Uterus (tissue), 4 donors: ENCODE data around the gene TPD52L2. TPM values are rescaled to one million over a fixed set of nuclear protein-coding genes. Genes with fewer than 3 reads are reported as not detected.

Experiments
- DNase-seq, 2 donors: peaks; one replicate each; pipeline ENCODE4 v3.0.0-alpha.2; 2019 to 2020
- H3K27ac ChIP-seq, 2 donors: fragments of 200-600 bp; sonication (generic); 1 replicate in 1 of 2; 2 replicates in 1 of 2; pipeline ENCODE4 v1.5.1; 2016 to 2018
- H3K27me3 ChIP-seq, 2 donors: fragments of 200-600 bp; sonication (generic); one replicate each; pipeline ENCODE4 v1.5.1; 2018 to 2019; ENCODE audit warnings: control low read depth in 1 of 2
- H3K36me3 ChIP-seq, 2 donors: fragments of 200-600 bp; sonication (generic); one replicate each; pipeline ENCODE4 v1.5.1; 2019; ENCODE audit warnings: control low read depth in 1 of 2
- H3K4me1 ChIP-seq, 2 donors: fragments of 200-600 bp; sonication (generic); one replicate each; pipeline ENCODE4 v1.5.1; 2018 to 2019; ENCODE audit warnings: control low read depth in 1 of 2
- H3K4me3 ChIP-seq, 2 donors: fragments of 200-600 bp; sonication (generic); 1 replicate in 1 of 2; 2 replicates in 1 of 2; pipeline ENCODE4 v1.5.1; 2018 to 2019; ENCODE audit warnings: mild to moderate bottlenecking in 1 of 2
- H3K9me3 ChIP-seq, 2 donors: fragments of 200-600 bp; sonication (generic); one replicate each; pipeline ENCODE4 v1.5.1; 2019; ENCODE audit warnings: control low read depth in 1 of 2
- POLR2A ChIP-seq, 2 donors: fragments of 450-650 bp; IDR thresholded peaks; one replicate each; pipeline ENCODE4 v1.6.1; 2016; ENCODE audit warnings: antibody characterized with exemption in 2 of 2, mild to moderate bottlenecking in 1 of 2, moderate library complexity in 1 of 2
- intact Hi-C: fragments of 100-400 bp; cut with DNase I; formaldehyde crosslinking; loops from one replicate; pipeline ENCODE4 v1.15.1; 2023; ENCODE audit warnings: low total_unique reads
- microRNA counts, 2 donors: library from miRNA; unstranded; fragments of <30 nt; microRNA quantifications; one replicate each; lab custom pipeline; 2016 to 2017
- microRNA-seq: library from miRNA; unstranded; fragments of <30 nt; microRNA quantifications from one replicate; pipeline ENCODE4, GENCODE V29; 2016; ENCODE audit warnings: borderline microRNAs expressed, borderline replicate concordance
- small RNA-seq: library from RNA; depleted of rRNA; stranded (forward); fragments of <200 nt; gene quantifications from one replicate; pipeline ENCODE3, GENCODE V24; 2016
- total RNA-seq, 4 donors: library from RNA; depleted of rRNA in 3 of 4; stranded (reverse); fragments of >200 nt in 3 of 4; gene quantifications; one replicate each; pipeline versions ENCODE4 v1.1.0 to v1.2.4, GENCODE V29; 2014 to 2023
- TF ChIP-seq, protein P1 (sequence below), 4 experiments: fragments of 200-600 bp in 2 of 4; fragments of 450-650 bp in 2 of 4; sonication (generic) in 2 of 4; IDR thresholded peaks; one replicate each; pipeline ENCODE4 v1.5.1; 2016 to 2019; ENCODE audit warnings: antibody characterized with exemption in 4 of 4, mild to moderate bottlenecking in 2 of 4, moderate library complexity in 1 of 4
- donor health status: DM: yes; HTN: yes; CAD: no.

The TPD52L2 gene
- total RNA-seq, 4 donors from 2014 or later, result 44.1 to 77.8 (median 62.0) TPM

DNA sequence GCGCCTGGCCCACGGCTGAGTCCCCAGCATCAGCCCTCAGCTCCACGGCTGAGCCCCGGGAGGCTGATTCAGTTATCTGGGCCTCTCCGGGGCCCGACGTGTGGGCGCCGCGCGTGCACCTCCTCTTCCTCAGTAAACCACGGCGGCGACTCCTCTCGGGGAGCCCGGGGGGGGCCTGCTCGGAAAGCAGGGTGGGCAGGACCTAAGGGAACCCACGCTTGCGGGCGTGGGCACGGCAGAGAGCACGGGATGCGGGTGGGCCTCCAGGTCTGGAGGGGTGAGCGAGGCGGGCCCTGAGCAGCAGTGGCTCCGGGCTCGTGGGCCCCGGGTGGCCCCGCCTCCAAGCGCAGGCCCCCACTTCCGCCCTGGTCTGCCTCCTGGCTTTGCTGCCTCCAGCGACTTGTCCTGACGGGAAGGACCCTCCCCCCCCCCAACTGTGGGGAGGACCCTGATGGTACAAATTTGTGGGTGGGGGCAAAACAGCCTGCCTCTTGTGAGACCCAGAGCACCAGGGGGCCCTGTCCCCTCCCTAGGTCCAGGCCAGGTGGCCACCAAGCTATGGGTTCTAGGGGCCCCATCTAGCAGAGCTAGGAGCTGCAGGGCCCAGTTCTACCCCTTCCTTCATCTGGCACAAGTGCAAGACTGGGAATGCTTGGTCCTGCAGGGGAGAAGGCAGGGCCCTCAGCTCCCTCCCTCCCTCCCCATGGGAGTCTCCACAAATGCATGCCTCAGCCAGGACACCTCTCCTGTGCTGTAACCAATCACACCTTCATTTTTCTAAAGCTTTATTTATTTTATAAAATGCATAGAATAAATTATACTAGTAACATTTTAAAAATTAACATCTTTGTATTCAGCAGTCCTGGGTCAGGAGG, 74.2 kb downstream of the TPD52L2 start:
- Histone ChIP-seq H3K9me3 (no peaks in the 10 kb centered on the region), H3K27me3 (no peaks in the 10 kb centered on the region), H3K27ac (no peak overlapping the region), H3K4me1 (no peaks in the 10 kb centered on the region), H3K4me3 (no peak overlapping the region), H3K36me3 (no peaks in the 10 kb centered on the region)
- TF ChIP-seq, protein P1, sequence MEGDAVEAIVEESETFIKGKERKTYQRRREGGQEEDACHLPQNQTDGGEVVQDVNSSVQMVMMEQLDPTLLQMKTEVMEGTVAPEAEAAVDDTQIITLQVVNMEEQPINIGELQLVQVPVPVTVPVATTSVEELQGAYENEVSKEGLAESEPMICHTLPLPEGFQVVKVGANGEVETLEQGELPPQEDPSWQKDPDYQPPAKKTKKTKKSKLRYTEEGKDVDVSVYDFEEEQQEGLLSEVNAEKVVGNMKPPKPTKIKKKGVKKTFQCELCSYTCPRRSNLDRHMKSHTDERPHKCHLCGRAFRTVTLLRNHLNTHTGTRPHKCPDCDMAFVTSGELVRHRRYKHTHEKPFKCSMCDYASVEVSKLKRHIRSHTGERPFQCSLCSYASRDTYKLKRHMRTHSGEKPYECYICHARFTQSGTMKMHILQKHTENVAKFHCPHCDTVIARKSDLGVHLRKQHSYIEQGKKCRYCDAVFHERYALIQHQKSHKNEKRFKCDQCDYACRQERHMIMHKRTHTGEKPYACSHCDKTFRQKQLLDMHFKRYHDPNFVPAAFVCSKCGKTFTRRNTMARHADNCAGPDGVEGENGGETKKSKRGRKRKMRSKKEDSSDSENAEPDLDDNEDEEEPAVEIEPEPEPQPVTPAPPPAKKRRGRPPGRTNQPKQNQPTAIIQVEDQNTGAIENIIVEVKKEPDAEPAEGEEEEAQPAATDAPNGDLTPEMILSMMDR (IDR thresholded peaks at IDR 0.05), result no peak
- no peak for TF ChIP-seq POLR2A (IDR thresholded peaks at IDR 0.05)
- no peak for DNase-seq
- intact Hi-C loops, result no loop called here

DNA sequence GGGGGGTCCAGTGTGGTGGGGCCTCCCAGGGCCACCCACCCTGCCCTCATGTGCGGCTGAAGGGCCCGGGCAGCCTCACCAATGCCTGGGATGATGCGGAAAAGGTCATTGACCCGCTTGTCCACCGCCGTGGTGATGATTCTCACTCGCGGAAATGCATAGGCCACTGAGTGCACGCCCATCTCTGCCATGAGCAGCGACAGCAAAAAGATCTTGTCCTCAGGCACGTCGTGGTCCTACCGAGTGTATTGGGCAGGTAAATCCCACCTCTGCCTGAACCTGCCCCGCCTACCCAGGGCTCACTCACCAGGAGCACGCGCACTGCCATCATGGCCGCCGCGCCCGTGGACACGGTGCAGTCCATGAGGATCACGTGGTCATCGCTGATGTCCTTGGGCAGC, 75.0 kb downstream of the TPD52L2 start:
- Histone ChIP-seq H3K4me1 (no peaks in the 10 kb centered on the region), H3K9me3 (no peaks in the 10 kb centered on the region), H3K36me3 (no peaks in the 10 kb centered on the region), H3K27me3 (no peaks in the 10 kb centered on the region), H3K4me3 (no peak overlapping the region), H3K27ac (no peak overlapping the region)
- TF ChIP-seq, protein P1 (IDR thresholded peaks at IDR 0.05), result no peak
- TF ChIP-seq POLR2A (IDR thresholded peaks at IDR 0.05), result no peak
- intact Hi-C loops, result no loop called here
- DNase-seq, result no peak

- H3K9me3 ChIP-seq, result no peaks in the 10 kb centered on the region
- no peaks in the 10 kb centered on the region for H3K36me3 ChIP-seq
- no peak for DNase-seq
- intact Hi-C loops, result no loop called here
- TF ChIP-seq, protein P1 (IDR thresholded peaks at IDR 0.05), result no peak
- TF ChIP-seq POLR2A (IDR thresholded peaks at IDR 0.05), result no peak
- no peak overlapping the region for H3K27ac ChIP-seq
- H3K4me1 ChIP-seq, result no peaks in the 10 kb centered on the region
- no peaks in the 10 kb centered on the region for H3K27me3 ChIP-seq
- H3K4me3 ChIP-seq, result no peak overlapping the region
Observed at GRCh38 chr20:63940472-63941266, 75.6 kb downstream of the TPD52L2 start.

MicroRNA genes within 50 kb of the gene (microRNA counts, 767-probe panel; counts per million panel counts)
- microRNA hsa-miR-1914-5p (lab: Ali Mortazavi, UCI), result 0 counts per million in 2 donors
- 0 counts per million in 2 donors for microRNA hsa-miR-941 (lab: Ali Mortazavi, UCI)

Small RNA genes within 50 kb of the gene (microRNA-seq; reads per million reads assigned to microRNA genes)
- gene MIR1914 (not detected), gene MIR941-1 (not detected), gene MIR941-2 (not detected), gene MIR941-3 (not detected), gene MIR941-4 (not detected), gene MIR941-5 (not detected)

Small RNA genes within 50 kb of the gene (small RNA-seq; reads per million reads assigned to genes)
- gene MIR941-2, result not detected
- not detected for gene MIR941-4
- not detected for gene MIR941-5
- gene RNU1-134P, result not detected

Other genes starting within 250 kb of the TPD52L2 start
- gene GMEB2, start 238.2 kb upstream of the TPD52L2 start, total RNA-seq, result 10 to 100 TPM in 2 of 4 donors, 1 to 10 TPM in 2; 2.1 to 24.8 (median 11.5) TPM
- 10 to 100 TPM in 3 of 4 donors, 1 to 10 TPM in 1; 9.2 to 30.5 (median 20.9) TPM for gene STMN3, start 211.8 kb upstream of the TPD52L2 start, total RNA-seq
- gene RTEL1, start 207.0 kb upstream of the TPD52L2 start, total RNA-seq, result 10 to 100 TPM; 17.4 to 56.5 (median 26.6) TPM
- gene TNFRSF6B, start 168.6 kb upstream of the TPD52L2 start, total RNA-seq, result 1 to 10 TPM in 1 of 4 donors, under 1 TPM in 1, not detected in 2; 0.83 to 4.1 TPM
- gene ARFRP1, start 157.3 kb upstream of the TPD52L2 start, total RNA-seq, result 10 to 100 TPM; 26.1 to 59.8 (median 33.5) TPM
- gene ZGPAT, start 157.2 kb upstream of the TPD52L2 start, total RNA-seq, result 10 to 100 TPM in 3 of 4 donors, 1 to 10 TPM in 1; 1.5 to 37.9 (median 15.3) TPM
- 10 to 100 TPM in 1 of 4 donors, 1 to 10 TPM in 3; 2.6 to 10.5 (median 8.4) TPM for gene LIME1, start 128.6 kb upstream of the TPD52L2 start, total RNA-seq
- 100 to 1,000 TPM in 1 of 4 donors, 10 to 100 TPM in 3; 10.5 to 120 (median 41.0) TPM for gene SLC2A4RG, start 125.5 kb upstream of the TPD52L2 start, total RNA-seq
- gene ZBTB46, start 34.0 kb upstream of the TPD52L2 start, total RNA-seq, result 10 to 100 TPM in 3 of 4 donors, 1 to 10 TPM in 1; 5.0 to 62.8 (median 38.8) TPM
- not detected for gene ABHD16B, start 3.8 kb upstream of the TPD52L2 start, total RNA-seq
- gene DNAJC5, start 29.9 kb downstream of the TPD52L2 start, total RNA-seq, result 10 to 100 TPM; 10.9 to 39.8 (median 25.6) TPM
- 10 to 100 TPM; 21.8 to 64.6 (median 23.5) TPM for gene UCKL1, start 91.1 kb downstream of the TPD52L2 start, total RNA-seq
- gene ZNF512B, start 104.7 kb downstream of the TPD52L2 start, total RNA-seq, result 10 to 100 TPM in 3 of 4 donors, 1 to 10 TPM in 1; 4.7 to 23.3 (median 17.4) TPM
- gene SAMD10, start 114.4 kb downstream of the TPD52L2 start, total RNA-seq, result 1 to 10 TPM in 2 of 4 donors, under 1 TPM in 1, not detected in 1; 0.83 to 7.6 (median 1.2) TPM
- gene PRPF6, start 115.9 kb downstream of the TPD52L2 start, total RNA-seq, result 10 to 100 TPM; 28.5 to 73.0 (median 69.6) TPM
- gene C20orf204, start 170.9 kb downstream of the TPD52L2 start, total RNA-seq, result 1 to 10 TPM in 2 of 4 donors, under 1 TPM in 1, not detected in 1; 0.26 to 2.9 (median 1.9) TPM
- 100 to 1,000 TPM in 1 of 4 donors, 10 to 100 TPM in 2, 1 to 10 TPM in 1; 6.7 to 116 (median 19.1) TPM for gene SOX18, start 184.4 kb downstream of the TPD52L2 start, total RNA-seq
- 10 to 100 TPM; 21.5 to 75.4 (median 27.2) TPM for gene TCEA2, start 197.9 kb downstream of the TPD52L2 start, total RNA-seq
- 10 to 100 TPM in 1 of 4 donors, 1 to 10 TPM in 3; 4.6 to 38.8 (median 6.7) TPM for gene RGS19, start 214.2 kb downstream of the TPD52L2 start, total RNA-seq
- 1 to 10 TPM in 1 of 4 donors, under 1 TPM in 2, not detected in 1; 0.51 to 1.9 (median 0.64) TPM for gene OPRL1, start 214.8 kb downstream of the TPD52L2 start, total RNA-seq
- not detected for gene LKAAEAR1, start 219.1 kb downstream of the TPD52L2 start, total RNA-seq
- gene NPBWR2, start 242.3 kb downstream of the TPD52L2 start, total RNA-seq, result not detected